WTC11 (cell line): ENCODE data around the gene SMAD3. TPM values are rescaled to one million over a fixed set of nuclear protein-coding genes. Genes with fewer than 3 reads are reported as not detected.

Source experiments
- ATAC-seq: fragments of 200-7000 bp; cut with Tn5 transposase; 2 replicates; pipeline ENCODE4 v1.10.0; 2021; ENCODE audit warnings: mild to moderate bottlenecking, moderate library complexity
- CTCF ChIA-PET: fragments of 300-600 bp; sonication (Branson Sonifier 250); formaldehyde crosslinking; loops from one replicate; lab custom pipeline; 2021; ENCODE audit warnings: antibody characterized with exemption; lab: Charles Lee
- POLR2A ChIA-PET: fragments of 350-600 bp; sonication (Branson Sonifier 250); formaldehyde crosslinking; loops from one replicate; lab custom pipeline; 2021; ENCODE audit warnings: antibody characterized with exemption; lab: Charles Lee
- DNase-seq: peaks from one replicate; pipeline ENCODE4 v3.0.0; 2021; ENCODE audit warnings: low spot score
- H3K27ac Mint-ChIP-seq: 2 replicates; pipeline ENCODE4 v1.8.0; 2021; ENCODE audit warnings: mixed read lengths
- H3K27me3 Mint-ChIP-seq: 2 replicates; pipeline ENCODE4 v1.8.0; 2021; ENCODE audit warnings: low read depth, mild to moderate bottlenecking, moderate library complexity, mixed read lengths
- H3K36me3 Mint-ChIP-seq: 2 replicates; pipeline ENCODE4 v1.8.0; 2021; ENCODE audit warnings: mixed read lengths
- H3K4me1 Mint-ChIP-seq: 2 replicates; pipeline ENCODE4 v1.8.0; 2022; ENCODE audit warnings: mixed read lengths
- H3K4me3 Mint-ChIP-seq: 2 replicates; pipeline ENCODE4 v1.8.0; 2021; ENCODE audit warnings: mild to moderate bottlenecking, moderate library complexity, mixed read lengths
- H3K9me3 Mint-ChIP-seq: 2 replicates; pipeline ENCODE4 v1.8.0; 2021; ENCODE audit warnings: mixed read lengths
- CREM ChIP-seq: sonication (generic); formaldehyde crosslinking; IDR thresholded peaks from 2 replicates; pipeline ENCODE4 v1.8.1; 2022; ENCODE audit warnings: mild to moderate bottlenecking, missing genetic modification reagents, moderate library complexity
- E2F1 ChIP-seq: sonication (generic); formaldehyde crosslinking; IDR thresholded peaks from 2 replicates; pipeline ENCODE4 v1.8.0; 2022; ENCODE audit warnings: mild to moderate bottlenecking, missing genetic modification reagents
- FOXP1 ChIP-seq: sonication (generic); formaldehyde crosslinking; IDR thresholded peaks from 2 replicates; pipeline ENCODE4 v1.8.0; 2022; ENCODE audit warnings: missing genetic modification reagents, mild to moderate bottlenecking, moderate library complexity, borderline replicate concordance
- GRHL2 ChIP-seq: fragments of 250-450 bp; sonication (Bioruptor Pico); IDR thresholded peaks from 2 replicates; pipeline ENCODE4 v1.8.0; 2022; ENCODE audit warnings: mild to moderate bottlenecking, moderate library complexity; ENCODE audit not compliant: insufficient replicate concordance, severe bottlenecking
- IRF2 ChIP-seq: sonication (generic); formaldehyde crosslinking; IDR thresholded peaks from 2 replicates; pipeline ENCODE4 v1.8.0; 2022; ENCODE audit warnings: low read depth, missing genetic modification reagents, borderline replicate concordance
- JUN ChIP-seq: sonication (generic); formaldehyde crosslinking; IDR thresholded peaks from 2 replicates; pipeline ENCODE4 v1.8.0; 2023; ENCODE audit warnings: mild to moderate bottlenecking, missing genetic modification reagents
- NFATC4 ChIP-seq: fragments of 250-450 bp; sonication (Bioruptor Pico); IDR thresholded peaks from 2 replicates; pipeline ENCODE4 v1.9.0; 2021; ENCODE audit warnings: mild to moderate bottlenecking
- NR1H2 ChIP-seq: sonication (generic); formaldehyde crosslinking; IDR thresholded peaks from 2 replicates; pipeline ENCODE4 v1.9.0; 2021; ENCODE audit warnings: mild to moderate bottlenecking, moderate library complexity, missing genetic modification reagents
- NR3C1 ChIP-seq: sonication (generic); formaldehyde crosslinking; conservative IDR thresholded peaks from 2 replicates; pipeline ENCODE4 v1.8.1; 2023; ENCODE audit warnings: low read depth, mild to moderate bottlenecking, missing genetic modification reagents
- SMAD3 ChIP-seq: sonication (generic); formaldehyde crosslinking; IDR thresholded peaks from 2 replicates; pipeline ENCODE4 v1.8.0; 2022; ENCODE audit warnings: missing genetic modification reagents, mild to moderate bottlenecking, borderline replicate concordance
- SP1 ChIP-seq: sonication (generic); formaldehyde crosslinking; conservative IDR thresholded peaks from 2 replicates; pipeline ENCODE4 v1.8.1; 2022; ENCODE audit warnings: missing genetic modification reagents
- STAT6 ChIP-seq: sonication (generic); formaldehyde crosslinking; conservative IDR thresholded peaks from 2 replicates; pipeline ENCODE4 v1.8.1; 2023; ENCODE audit warnings: mild to moderate bottlenecking, low read depth, missing genetic modification reagents, moderate library complexity
- TEAD4 ChIP-seq: sonication (generic); formaldehyde crosslinking; IDR thresholded peaks from 2 replicates; pipeline ENCODE4 v1.8.0; 2022; ENCODE audit warnings: mild to moderate bottlenecking, missing genetic modification reagents
- ZNF121 ChIP-seq: sonication (generic); formaldehyde crosslinking; IDR thresholded peaks from 2 replicates; pipeline ENCODE4 v1.8.0; 2023; ENCODE audit warnings: missing genetic modification reagents
- ZNF219 ChIP-seq: sonication (generic); formaldehyde crosslinking; IDR thresholded peaks from 2 replicates; pipeline ENCODE4 v1.8.0; 2023; ENCODE audit warnings: missing genetic modification reagents, mild to moderate bottlenecking, borderline replicate concordance
- ZNF416 ChIP-seq: fragments of 250-450 bp; sonication (Bioruptor Pico); IDR thresholded peaks from 2 replicates; pipeline ENCODE4 v1.9.0; 2021; ENCODE audit warnings: mild to moderate bottlenecking, inconsistent platforms
- ZNF423 ChIP-seq: fragments of 250-450 bp; sonication (Bioruptor Pico); IDR thresholded peaks from 2 replicates; pipeline ENCODE4 v2.1.2; 2022; ENCODE audit warnings: mild to moderate bottlenecking, moderate library complexity
- total RNA-seq: library from RNA; stranded (reverse); gene quantifications from 3 replicates; pipeline ENCODE4 v1.2.3, GENCODE V29; 2021
- TF ChIP-seq, protein P1 (sequence below): sonication (generic); formaldehyde crosslinking; IDR thresholded peaks from 2 replicates; pipeline ENCODE4 v1.8.1; 2023; ENCODE audit warnings: mild to moderate bottlenecking, missing genetic modification reagents
- TF ChIP-seq, protein P2 (sequence below): sonication (generic); formaldehyde crosslinking; conservative IDR thresholded peaks from 2 replicates; pipeline ENCODE4 v1.8.1; 2022; ENCODE audit warnings: mild to moderate bottlenecking, missing genetic modification reagents
- TF ChIP-seq, protein P3 (sequence below): sonication (generic); formaldehyde crosslinking; IDR thresholded peaks from 2 replicates; pipeline ENCODE4 v1.8.0; 2022; ENCODE audit warnings: mild to moderate bottlenecking, missing genetic modification reagents
- TF ChIP-seq, protein P4 (sequence below): fragments of 250-450 bp; sonication (Bioruptor Pico); IDR thresholded peaks from 2 replicates; pipeline ENCODE4 v1.8.0; 2021; ENCODE audit warnings: mild to moderate bottlenecking

SMAD3 gene
- total RNA-seq, 1 experiment from 2014 or later, result 34.6 TPM

DNA sequence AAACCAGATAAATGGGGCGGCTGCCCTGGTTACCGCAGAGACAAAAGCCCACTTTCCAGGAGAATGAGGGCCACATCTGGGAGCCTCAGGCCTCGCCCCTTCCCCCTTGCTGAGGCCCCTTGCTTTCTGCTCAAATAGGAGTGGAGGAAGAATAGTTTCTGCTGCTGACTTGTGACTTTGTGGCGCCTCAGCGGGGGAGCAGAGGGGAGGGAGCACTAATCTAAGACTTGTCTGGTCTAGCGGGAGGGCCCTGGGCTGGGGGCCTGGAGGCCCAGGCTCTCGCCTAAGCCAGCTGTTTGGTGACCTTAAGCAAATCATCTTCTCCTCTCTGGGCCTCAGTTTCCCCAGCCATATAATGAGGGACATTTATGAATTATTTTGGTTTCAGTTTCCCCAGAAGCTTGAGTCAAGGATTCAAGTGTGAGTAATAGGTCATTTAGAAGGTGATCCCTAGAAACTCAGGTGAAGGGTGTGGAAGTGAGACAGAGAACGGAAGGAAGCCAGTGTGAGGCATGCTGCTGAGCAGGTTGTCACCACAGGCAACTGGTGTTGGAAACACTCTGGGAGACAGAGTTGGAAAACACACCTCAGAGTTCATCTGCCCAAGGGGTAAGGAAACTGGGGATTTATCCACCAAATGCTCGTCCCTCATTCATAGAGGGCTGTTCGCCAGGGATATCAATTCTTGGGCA is 25.9 kb upstream of the SMAD3 start:
- Mint-ChIP-seq H3K27me3 (peaks cover 9% of the 10 kb centered on the region), H3K9me3 (no peaks in the 10 kb centered on the region)
- DNase-seq, result peak; percentile 63
- TF ChIP-seq ZNF423 (CRISPR knock-in tag) (0 out of 2 replicates have a peak, but pooled peaks have one; percentile 5), JUN (CRISPR knock-in tag) (no peak)
- TF ChIP-seq, all 79 proteins: peak for 1
- no peaks in the 10 kb centered on the region for H3K36me3 Mint-ChIP-seq
- H3K4me1 Mint-ChIP-seq, result peaks cover 33% of the 10 kb centered on the region
- no peak overlapping the region for H3K27ac Mint-ChIP-seq
- no peak overlapping the region for H3K4me3 Mint-ChIP-seq
- POLR2A ChIA-PET, result no interaction called here
- ATAC-seq, result peak; percentile 57
- CTCF ChIA-PET, result interaction anchor here (0.8 kb wide), 1 partner anchor 93 kb away, joined by 4 read pairs; no protein-coding TSS in a partner anchor

- DNase-seq (no peak), ATAC-seq (no peak)
- Mint-ChIP-seq H3K4me1 (peaks cover 30% of the 10 kb centered on the region), H3K4me3 (no peak overlapping the region), H3K9me3 (no peaks in the 10 kb centered on the region), H3K36me3 (no peaks in the 10 kb centered on the region), H3K27ac (no peak overlapping the region), H3K27me3 (peaks cover 3% of the 10 kb centered on the region; the same call in 1 of the 2 replicates)
- ChIA-PET POLR2A (no interaction called here), CTCF (no interaction called here)
- TF ChIP-seq, protein P1, sequence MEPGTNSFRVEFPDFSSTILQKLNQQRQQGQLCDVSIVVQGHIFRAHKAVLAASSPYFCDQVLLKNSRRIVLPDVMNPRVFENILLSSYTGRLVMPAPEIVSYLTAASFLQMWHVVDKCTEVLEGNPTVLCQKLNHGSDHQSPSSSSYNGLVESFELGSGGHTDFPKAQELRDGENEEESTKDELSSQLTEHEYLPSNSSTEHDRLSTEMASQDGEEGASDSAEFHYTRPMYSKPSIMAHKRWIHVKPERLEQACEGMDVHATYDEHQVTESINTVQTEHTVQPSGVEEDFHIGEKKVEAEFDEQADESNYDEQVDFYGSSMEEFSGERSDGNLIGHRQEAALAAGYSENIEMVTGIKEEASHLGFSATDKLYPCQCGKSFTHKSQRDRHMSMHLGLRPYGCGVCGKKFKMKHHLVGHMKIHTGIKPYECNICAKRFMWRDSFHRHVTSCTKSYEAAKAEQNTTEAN (CRISPR knock-in tag), result no peak
- TF ChIP-seq, protein P2, sequence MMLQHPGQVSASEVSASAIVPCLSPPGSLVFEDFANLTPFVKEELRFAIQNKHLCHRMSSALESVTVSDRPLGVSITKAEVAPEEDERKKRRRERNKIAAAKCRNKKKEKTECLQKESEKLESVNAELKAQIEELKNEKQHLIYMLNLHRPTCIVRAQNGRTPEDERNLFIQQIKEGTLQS, result no peak
- no peak for TF ChIP-seq CREM
These were observed 25.1 kb upstream of the SMAD3 start for GRCh38 chr15:67040277-67040676.

DNA sequence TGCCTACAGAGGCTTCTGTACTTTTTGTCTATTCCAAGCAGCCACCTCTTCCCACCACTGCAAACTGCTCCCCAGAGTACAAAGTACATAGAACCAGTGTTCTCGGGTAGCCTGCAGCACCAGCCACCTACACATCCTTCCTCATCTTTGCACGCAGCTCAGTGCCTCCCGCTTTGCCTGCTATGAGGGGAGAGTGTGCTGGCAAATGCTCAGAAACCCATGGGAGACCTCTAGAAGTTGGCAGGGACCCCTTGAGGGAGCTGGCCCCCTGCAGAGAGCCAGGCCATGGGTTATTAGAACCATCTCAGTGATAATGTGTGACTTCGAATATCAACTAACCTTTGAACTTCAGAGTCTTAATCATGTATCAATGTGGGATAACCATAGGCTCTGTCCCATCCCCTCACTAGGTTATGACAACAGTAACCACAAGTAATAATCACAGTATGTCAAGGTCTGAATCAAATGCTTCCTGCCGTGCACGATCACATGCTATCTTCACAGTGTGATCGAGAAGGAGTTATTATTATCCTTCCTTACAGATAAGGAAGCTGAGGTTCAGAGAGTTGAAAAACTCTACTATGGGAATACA is 22.8 kb upstream of the SMAD3 start:
- ChIA-PET POLR2A (interaction anchor here (0.9 to 1.2 kb wide), 2 partner anchors 12 to 22 kb away, joined by 3 to 5 read pairs; no protein-coding TSS in a partner anchor), CTCF (interaction anchor here (1.4 kb wide), 1 partner anchor 96 kb away, joined by 3 read pairs; no protein-coding TSS in a partner anchor)
- Mint-ChIP-seq H3K9me3 (no peaks in the 10 kb centered on the region), H3K4me1 (peaks cover 26% of the 10 kb centered on the region), H3K4me3 (no peak overlapping the region), H3K27ac (no peak overlapping the region), H3K36me3 (no peaks in the 10 kb centered on the region), H3K27me3 (peaks cover 3% of the 10 kb centered on the region; the same call in 1 of the 2 replicates)
- ATAC-seq (no peak), DNase-seq (no peak)
- no peak for TF ChIP-seq E2F1 (CRISPR knock-in tag)
- no peak for TF ChIP-seq TEAD4
- no peak for TF ChIP-seq ZNF416 (CRISPR knock-in tag)
- no peak for TF ChIP-seq STAT6 (CRISPR knock-in tag)
- TF ChIP-seq, protein P1 (CRISPR knock-in tag), result no peak
- TF ChIP-seq FOXP1 (CRISPR knock-in tag), result no peak
- no peak for TF ChIP-seq SP1
- TF ChIP-seq NR3C1, result no peak
- TF ChIP-seq NR1H2, result no peak
- no peak for TF ChIP-seq GRHL2 (CRISPR knock-in tag)
- no peak for TF ChIP-seq ZNF219 (CRISPR knock-in tag)
- TF ChIP-seq, protein P3, sequence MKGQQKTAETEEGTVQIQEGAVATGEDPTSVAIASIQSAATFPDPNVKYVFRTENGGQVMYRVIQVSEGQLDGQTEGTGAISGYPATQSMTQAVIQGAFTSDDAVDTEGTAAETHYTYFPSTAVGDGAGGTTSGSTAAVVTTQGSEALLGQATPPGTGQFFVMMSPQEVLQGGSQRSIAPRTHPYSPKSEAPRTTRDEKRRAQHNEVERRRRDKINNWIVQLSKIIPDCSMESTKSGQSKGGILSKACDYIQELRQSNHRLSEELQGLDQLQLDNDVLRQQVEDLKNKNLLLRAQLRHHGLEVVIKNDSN (CRISPR knock-in tag), result no peak
- TF ChIP-seq ZNF121 (CRISPR knock-in tag), result no peak
- no peak for TF ChIP-seq NFATC4 (CRISPR knock-in tag)
- TF ChIP-seq SMAD3 (CRISPR knock-in tag), result no peak
- TF ChIP-seq CREM, result no peak
- TF ChIP-seq, protein P4, sequence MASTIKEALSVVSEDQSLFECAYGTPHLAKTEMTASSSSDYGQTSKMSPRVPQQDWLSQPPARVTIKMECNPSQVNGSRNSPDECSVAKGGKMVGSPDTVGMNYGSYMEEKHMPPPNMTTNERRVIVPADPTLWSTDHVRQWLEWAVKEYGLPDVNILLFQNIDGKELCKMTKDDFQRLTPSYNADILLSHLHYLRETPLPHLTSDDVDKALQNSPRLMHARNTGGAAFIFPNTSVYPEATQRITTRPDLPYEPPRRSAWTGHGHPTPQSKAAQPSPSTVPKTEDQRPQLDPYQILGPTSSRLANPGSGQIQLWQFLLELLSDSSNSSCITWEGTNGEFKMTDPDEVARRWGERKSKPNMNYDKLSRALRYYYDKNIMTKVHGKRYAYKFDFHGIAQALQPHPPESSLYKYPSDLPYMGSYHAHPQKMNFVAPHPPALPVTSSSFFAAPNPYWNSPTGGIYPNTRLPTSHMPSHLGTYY (CRISPR knock-in tag), result no peak
- TF ChIP-seq, protein P2, result no peak
- TF ChIP-seq IRF2 (CRISPR knock-in tag), result no peak
